Gastrocnemius medialis (tissue), 4 donors: Measurements from ENCODE around the gene PPFIBP2.

Source experiments
- POLR2A ChIP-seq, 2 donors: fragments of 450-650 bp; IDR thresholded peaks; one replicate each; pipeline ENCODE4 v1.6.1; 2017; ENCODE audit warnings: antibody characterized with exemption in 2 of 2, mild to moderate bottlenecking in 2 of 2, moderate library complexity in 2 of 2
- TF ChIP-seq, protein P1 (sequence below), 5 experiments: fragments of 450-650 bp in 3 of 5; fragments of 200-600 bp in 2 of 5; sonication (generic) in 2 of 5; IDR thresholded peaks in 4 of 5; conservative IDR thresholded peaks in 1 of 5; 1 replicate in 4 of 5; 2 replicates in 1 of 5; pipeline ENCODE4 v1.5.1; 2016 to 2019; ENCODE audit warnings: antibody characterized with exemption in 5 of 5, mild to moderate bottlenecking in 3 of 5, moderate library complexity in 3 of 5

DNA sequence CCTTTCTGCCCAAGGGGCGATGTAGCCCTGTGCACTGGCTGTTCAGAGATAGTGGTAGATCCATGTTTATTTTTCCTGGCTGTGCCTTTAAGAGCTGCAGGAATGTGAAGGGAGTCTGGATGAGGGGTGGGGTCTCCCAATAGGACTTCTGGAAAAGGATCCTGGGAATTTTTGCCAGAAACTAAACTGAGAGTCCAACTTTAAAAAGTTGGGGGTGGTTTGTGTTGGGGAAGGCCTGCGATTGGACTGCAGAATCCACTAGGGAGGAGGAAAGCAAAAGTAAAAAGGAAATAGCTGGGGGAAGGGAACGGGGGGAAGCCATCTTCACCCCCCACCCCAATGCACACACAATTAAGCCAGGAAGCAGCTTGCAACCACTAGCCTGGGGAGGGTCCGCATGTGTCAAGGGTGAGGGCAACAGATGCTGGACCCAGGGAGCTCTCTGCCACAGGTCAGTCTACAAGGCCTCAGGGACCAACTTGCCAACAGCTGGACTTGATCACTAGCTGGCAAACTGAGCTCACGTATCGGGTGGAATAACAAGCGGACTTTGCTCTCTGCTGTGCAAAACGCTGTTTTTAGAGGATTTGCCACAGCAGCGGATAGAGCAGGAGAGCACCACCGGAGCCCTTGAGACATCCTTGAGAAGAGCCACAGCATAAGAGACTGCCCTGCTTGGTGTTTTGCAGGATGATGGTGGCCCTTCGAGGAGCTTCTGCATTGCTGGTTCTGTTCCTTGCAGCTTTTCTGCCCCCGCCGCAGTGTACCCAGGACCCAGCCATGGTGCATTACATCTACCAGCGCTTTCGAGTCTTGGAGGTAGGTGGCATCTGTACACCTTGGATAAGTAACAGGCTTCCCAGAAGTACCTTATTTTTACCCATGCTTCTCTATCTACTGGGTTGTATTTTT lies 28.4 kb upstream of the PPFIBP2 start, which contains the start of gene OLFML1:
- TF ChIP-seq, protein P1, sequence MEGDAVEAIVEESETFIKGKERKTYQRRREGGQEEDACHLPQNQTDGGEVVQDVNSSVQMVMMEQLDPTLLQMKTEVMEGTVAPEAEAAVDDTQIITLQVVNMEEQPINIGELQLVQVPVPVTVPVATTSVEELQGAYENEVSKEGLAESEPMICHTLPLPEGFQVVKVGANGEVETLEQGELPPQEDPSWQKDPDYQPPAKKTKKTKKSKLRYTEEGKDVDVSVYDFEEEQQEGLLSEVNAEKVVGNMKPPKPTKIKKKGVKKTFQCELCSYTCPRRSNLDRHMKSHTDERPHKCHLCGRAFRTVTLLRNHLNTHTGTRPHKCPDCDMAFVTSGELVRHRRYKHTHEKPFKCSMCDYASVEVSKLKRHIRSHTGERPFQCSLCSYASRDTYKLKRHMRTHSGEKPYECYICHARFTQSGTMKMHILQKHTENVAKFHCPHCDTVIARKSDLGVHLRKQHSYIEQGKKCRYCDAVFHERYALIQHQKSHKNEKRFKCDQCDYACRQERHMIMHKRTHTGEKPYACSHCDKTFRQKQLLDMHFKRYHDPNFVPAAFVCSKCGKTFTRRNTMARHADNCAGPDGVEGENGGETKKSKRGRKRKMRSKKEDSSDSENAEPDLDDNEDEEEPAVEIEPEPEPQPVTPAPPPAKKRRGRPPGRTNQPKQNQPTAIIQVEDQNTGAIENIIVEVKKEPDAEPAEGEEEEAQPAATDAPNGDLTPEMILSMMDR (IDR thresholded peaks at IDR 0.05 in 4 of 5, conservative IDR thresholded peaks at IDR 0.05 in 1 of 5): no peak
- no peak for TF ChIP-seq POLR2A (IDR thresholded peaks at IDR 0.05)
